ENCODE data around the gene WSB2.

Gene WSB2

DNA sequence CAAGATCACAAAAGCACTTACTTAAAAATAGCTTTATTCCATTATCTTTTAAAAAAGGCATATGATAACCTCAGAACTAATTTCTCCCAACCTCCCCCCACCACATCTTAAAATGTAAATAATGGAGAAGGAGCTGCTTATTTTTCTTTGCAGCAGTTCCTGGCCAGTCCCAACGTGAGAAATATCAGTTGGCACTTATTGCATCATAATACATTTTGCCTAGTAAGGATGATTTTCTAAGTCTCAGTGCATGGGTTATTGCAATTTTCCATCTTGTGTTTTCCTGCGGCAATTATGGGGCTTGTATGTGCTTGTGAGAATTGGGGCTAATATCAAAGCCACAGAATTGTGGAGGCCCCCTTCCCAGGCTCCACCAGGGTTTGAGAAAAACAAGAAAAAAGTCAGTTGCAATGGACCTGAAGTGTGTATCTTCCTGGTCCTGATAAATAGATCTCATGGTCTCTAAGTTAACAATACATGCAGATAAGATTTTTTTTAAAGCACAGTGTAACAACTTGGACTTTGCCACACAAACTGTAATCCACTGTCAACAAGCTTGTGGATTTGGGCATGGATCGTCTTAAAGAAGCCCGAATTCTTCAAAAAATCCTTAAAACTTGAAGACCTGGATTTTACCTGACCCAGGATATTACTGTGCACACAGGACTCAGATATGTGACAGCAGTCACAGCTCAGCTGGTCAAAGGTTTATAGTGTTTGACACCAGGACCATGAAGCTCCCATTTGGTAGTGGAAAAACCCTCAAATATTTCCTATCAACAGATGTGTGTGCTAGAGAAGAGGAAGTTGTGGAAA lies 2.8 kb upstream of the WSB2 start:
- DNase-seq (ENCODE audit: low read depth, low spot score) = no peak
- WGBS (ENCODE audit: insufficient coverage, insufficient read length) = no CpG with 5 or more reads among the region's 4 CpGs
- Histone ChIP-seq H3K9me3 (ENCODE audit: control insufficient read depth, insufficient read depth, low read length) (no peaks in the 10 kb centered on the region), H3K36me3 (ENCODE audit: control insufficient read depth, insufficient read depth, low read length) (peaks cover 6% of the 10 kb centered on the region; the same call in 1 of the 2 replicates), H3K27ac (ENCODE audit: low read length) (no peak overlapping the region), H3K4me3 (ENCODE audit: low read length) (no peak overlapping the region), H3K27me3 (ENCODE audit: control insufficient read depth, insufficient read depth, low read length) (no peaks in the 10 kb centered on the region), H3K4me1 (ENCODE audit: control insufficient read depth, insufficient read depth, low read length) (peaks cover 2% of the 10 kb centered on the region; the same call in 1 of the 2 replicates)

DNA sequence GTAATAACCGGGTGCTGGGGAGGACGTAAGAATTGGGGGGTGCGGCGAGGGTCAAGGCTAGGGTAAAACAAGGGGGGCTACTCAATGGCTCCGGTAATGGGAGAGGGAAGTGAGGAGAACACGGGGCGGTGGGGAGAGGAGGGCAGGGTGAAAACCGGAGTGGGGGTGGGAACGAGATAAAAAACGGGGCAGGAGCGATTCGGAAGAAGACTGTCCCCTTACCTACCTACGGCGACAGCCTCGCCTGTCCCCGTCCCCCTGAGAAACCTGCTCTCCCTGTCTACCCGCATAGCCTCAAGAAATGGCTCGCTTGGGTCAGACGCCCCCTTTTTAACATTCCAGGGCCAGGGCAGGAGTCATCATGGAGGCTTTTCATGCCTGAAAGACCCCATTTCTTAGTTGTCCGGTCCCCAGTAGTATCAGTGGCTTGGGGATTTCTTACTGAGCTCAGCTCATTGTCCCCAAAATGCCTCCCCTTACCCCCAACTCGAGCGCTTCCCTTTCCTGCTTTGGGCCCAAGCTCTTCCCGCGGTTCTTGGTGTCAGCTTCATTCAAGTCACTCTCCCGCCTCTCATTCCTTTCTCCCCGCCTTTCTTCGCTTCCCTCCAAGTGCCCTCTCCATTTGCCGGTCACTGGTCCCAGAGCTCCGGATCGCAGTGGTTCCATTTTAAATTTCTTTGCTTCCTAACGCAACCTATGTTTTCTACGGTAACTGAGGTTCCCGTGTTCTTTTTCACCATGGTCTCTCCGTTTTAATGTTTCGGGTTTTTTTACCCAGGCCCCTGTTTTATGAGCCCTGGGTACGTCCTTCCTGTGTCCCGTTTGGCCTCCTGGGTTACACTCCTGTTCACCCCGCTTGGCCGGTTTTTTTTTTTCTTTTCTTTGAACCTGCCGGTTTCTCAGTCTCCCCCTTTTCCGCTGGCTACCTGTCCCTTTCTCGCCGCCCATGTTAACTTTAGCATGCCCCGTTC lies 1.2 kb upstream of the WSB2 start:
- no CpG with 5 or more reads among the region's 44 CpGs for WGBS (ENCODE audit: insufficient coverage, insufficient read length)
- DNase-seq (ENCODE audit: low read depth, low spot score) = peak; percentile 27
- no peak overlapping the region for H3K27ac ChIP-seq (ENCODE audit: low read length)
- no peaks in the 10 kb centered on the region for H3K9me3 ChIP-seq (ENCODE audit: control insufficient read depth, insufficient read depth, low read length)
- H3K36me3 ChIP-seq (ENCODE audit: control insufficient read depth, insufficient read depth, low read length) = no peaks in the 10 kb centered on the region; the same call in 1 of the 2 replicates
- peak overlapping the region; percentile 67 for H3K4me3 ChIP-seq (ENCODE audit: low read length)
- no peaks in the 10 kb centered on the region for H3K27me3 ChIP-seq (ENCODE audit: control insufficient read depth, insufficient read depth, low read length)
- H3K4me1 ChIP-seq (ENCODE audit: control insufficient read depth, insufficient read depth, low read length) = peaks cover 2% of the 10 kb centered on the region; the same call in 1 of the 2 replicates

DNA sequence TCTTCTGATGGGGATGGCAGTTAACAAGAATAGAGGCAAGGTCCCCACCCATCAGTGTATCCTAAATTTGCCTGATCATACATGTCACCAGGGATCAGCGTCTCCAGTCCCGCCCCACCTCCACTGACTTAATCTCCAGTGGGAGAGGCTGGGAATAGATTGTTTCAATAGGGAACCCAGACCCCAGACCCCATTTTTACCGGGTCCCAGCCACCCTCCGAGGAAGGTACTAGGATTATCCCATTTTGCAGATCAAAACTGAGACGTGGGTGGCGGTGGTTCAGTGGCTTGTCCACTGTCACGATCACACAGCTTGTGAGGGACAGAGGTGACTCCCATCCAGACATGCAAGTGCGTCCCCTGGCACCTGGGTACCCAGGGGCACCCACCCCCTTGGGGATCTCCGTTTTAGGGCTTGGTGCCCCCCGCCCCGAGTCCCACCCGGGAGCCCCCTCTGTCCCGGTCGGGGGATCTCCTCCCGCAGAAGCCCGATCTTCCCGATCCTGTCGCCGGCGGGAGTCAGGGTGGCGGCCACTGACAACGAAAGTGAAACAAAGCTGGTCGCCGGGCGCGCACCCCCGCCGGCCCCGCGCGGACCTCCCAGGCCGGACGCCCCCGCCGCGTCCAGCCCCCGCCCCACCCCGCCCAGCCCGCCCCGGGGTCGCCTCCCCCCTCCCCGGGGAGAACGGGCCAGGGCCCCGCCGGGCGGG lies 523 bp downstream of the WSB2 start:
- no peaks in the 10 kb centered on the region for H3K36me3 ChIP-seq (ENCODE audit: control insufficient read depth, insufficient read depth, low read length)
- H3K4me3 ChIP-seq (ENCODE audit: low read length) = peak overlapping the region; percentile 67
- H3K4me1 ChIP-seq (ENCODE audit: control insufficient read depth, insufficient read depth, low read length) = peaks cover 2% of the 10 kb centered on the region; the same call in 1 of the 2 replicates
- no peaks in the 10 kb centered on the region for H3K9me3 ChIP-seq (ENCODE audit: control insufficient read depth, insufficient read depth, low read length)
- H3K27me3 ChIP-seq (ENCODE audit: control insufficient read depth, insufficient read depth, low read length) = no peaks in the 10 kb centered on the region
- WGBS (ENCODE audit: insufficient coverage, insufficient read length) = no CpG with 5 or more reads among the region's 46 CpGs
- H3K27ac ChIP-seq (ENCODE audit: low read length) = no peak overlapping the region
- DNase-seq (ENCODE audit: low read depth, low spot score) = no peak

DNA sequence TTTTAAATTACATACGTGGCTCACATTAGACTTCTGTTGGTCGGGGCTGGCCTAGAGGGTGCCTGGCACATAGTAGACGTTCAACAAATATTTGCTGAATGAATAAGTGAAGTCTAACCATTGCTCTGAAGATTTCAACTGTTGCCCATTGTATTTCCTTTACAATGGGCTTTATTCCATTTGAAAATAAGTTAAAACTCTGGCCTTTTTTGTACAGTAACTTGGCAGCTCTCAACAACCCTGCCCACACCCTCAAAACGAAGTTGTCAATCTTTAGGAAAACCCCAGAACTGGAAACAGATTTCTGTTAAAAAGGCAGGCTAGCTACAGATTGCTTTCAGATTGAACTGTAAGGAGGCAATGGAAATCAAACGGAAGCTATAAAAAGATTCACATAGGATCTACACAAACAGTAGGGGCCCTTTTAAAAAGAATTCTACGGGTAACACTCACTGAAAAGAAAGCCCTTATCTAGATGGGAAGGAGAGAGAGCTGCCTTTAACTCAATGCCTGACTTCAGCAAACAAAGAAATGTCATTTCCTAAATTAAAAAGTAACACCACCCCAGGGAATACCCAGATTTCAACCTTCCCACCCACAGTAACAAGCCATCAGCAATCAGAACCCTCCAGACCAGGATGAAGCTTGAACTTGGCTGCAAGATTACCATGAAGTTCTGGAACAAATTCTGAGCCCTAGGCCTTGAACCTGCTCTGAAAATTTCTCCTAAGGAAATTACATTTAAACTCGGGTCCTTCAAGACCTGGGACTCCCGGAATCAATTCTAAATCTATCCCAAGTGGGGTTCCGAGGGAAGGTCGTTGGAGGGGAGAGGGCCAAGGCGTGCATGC lies 1.4 kb downstream of the WSB2 start:
- no peak for DNase-seq (ENCODE audit: low read depth, low spot score)
- Histone ChIP-seq H3K36me3 (ENCODE audit: control insufficient read depth, insufficient read depth, low read length) (no peaks in the 10 kb centered on the region), H3K9me3 (ENCODE audit: control insufficient read depth, insufficient read depth, low read length) (no peaks in the 10 kb centered on the region), H3K27ac (ENCODE audit: low read length) (no peak overlapping the region), H3K4me3 (ENCODE audit: low read length) (peak overlapping the region; percentile 67; the same call in 1 of the 2 replicates), H3K4me1 (ENCODE audit: control insufficient read depth, insufficient read depth, low read length) (peaks cover 2% of the 10 kb centered on the region; the same call in 1 of the 2 replicates), H3K27me3 (ENCODE audit: control insufficient read depth, insufficient read depth, low read length) (no peaks in the 10 kb centered on the region)
- WGBS (ENCODE audit: insufficient coverage, insufficient read length) = no CpG with 5 or more reads among the region's 11 CpGs

DNA sequence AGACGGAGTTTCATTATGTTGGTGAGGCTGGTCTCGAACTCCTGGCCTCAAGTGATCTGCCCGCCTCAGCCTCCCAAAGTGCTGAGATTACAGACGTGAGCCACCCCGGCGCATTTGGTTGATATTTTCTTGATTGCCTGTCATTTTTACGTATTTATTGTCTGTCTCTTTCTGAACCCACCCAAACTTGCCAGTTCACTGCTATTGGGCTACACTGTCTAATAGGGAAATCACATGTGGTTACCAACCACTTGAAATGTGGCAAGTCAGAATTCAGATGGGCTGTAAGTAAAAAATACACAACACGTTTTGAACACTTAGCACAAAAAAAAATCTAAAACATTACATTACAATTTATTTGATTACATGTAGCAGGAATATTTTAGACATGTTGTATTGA lies 2.1 kb downstream of the WSB2 start:
- no peak for DNase-seq (ENCODE audit: low read depth, low spot score)
- no peak overlapping the region for H3K4me3 ChIP-seq (ENCODE audit: low read length)
- no peaks in the 10 kb centered on the region for H3K9me3 ChIP-seq (ENCODE audit: control insufficient read depth, insufficient read depth, low read length)
- peaks cover 2% of the 10 kb centered on the region; the same call in 1 of the 2 replicates for H3K4me1 ChIP-seq (ENCODE audit: control insufficient read depth, insufficient read depth, low read length)
- no peak overlapping the region for H3K27ac ChIP-seq (ENCODE audit: low read length)
- WGBS (ENCODE audit: insufficient coverage, insufficient read length) = no CpG with 5 or more reads among the region's 8 CpGs
- H3K27me3 ChIP-seq (ENCODE audit: control insufficient read depth, insufficient read depth, low read length) = no peaks in the 10 kb centered on the region
- no peaks in the 10 kb centered on the region for H3K36me3 ChIP-seq (ENCODE audit: control insufficient read depth, insufficient read depth, low read length)

DNA sequence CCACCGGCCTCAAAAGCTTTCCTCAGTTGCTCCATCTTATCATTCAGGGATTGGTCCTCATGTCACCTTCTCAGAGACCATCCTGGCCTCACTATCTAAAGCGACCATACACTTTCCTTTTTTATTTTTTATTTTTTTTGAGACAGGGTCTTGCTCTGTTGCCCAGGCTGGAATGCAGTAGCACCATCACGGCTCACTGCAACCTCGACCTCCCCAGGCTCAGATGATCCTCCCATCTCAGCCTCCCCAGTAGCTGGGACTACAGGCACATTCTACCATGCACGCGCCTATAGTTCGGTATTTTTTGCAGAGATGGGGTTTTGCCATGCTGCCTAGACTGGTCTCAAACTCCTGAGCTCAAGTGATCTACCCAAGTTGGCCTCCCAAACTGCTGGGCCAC lies 2.8 kb downstream of the WSB2 start:
- H3K27me3 ChIP-seq (ENCODE audit: control insufficient read depth, insufficient read depth, low read length) = no peaks in the 10 kb centered on the region
- no CpG with 5 or more reads among the region's 7 CpGs for WGBS (ENCODE audit: insufficient coverage, insufficient read length)
- no peaks in the 10 kb centered on the region for H3K9me3 ChIP-seq (ENCODE audit: control insufficient read depth, insufficient read depth, low read length)
- no peak overlapping the region for H3K27ac ChIP-seq (ENCODE audit: low read length)
- no peaks in the 10 kb centered on the region for H3K36me3 ChIP-seq (ENCODE audit: control insufficient read depth, insufficient read depth, low read length)
- H3K4me3 ChIP-seq (ENCODE audit: low read length) = no peak overlapping the region
- DNase-seq (ENCODE audit: low read depth, low spot score) = no peak
- H3K4me1 ChIP-seq (ENCODE audit: control insufficient read depth, insufficient read depth, low read length) = no peaks in the 10 kb centered on the region

DNA sequence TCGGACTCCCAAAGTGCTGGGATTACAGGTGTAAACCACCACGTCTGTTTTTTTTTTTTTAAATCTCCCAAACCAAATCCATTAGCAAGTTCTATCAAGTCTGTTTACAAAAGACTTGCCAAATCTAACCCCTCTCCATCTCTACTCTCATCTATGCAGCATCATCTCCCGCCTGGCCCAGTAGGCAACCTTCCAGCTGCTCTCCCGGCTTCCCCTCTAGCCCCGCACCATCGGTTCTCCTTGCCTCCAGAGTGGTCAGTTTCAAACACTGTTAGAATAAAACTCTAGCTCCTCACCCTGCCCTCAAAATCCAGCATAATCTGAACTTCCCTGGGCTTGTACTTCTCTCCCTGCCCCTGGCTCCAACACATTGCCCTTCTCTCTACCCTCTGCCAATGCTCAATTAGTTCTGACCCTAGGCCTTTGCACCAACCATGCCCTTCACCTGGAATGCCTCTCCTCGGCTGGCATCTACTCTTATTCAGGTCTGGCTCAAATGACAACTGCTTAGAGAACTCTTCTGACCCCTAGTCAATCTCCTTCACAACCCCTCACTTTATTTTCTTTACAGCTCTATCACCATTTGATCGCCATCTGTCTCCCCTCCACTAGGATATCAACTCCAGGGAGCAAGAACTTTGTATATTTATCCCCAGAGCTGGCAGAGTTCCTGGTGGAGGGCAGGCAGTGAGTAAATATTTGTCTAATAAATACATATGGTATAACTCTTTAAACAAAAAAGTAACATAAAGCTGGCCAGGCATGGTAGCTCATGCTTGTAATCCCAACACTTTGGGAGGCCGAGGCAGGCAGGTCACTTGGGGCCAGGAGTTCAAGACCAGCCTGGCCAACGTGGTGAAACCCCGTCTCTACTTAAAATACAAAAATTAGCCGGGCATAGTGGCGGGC lies 4.9 kb downstream of the WSB2 start:
- Histone ChIP-seq H3K4me1 (ENCODE audit: control insufficient read depth, insufficient read depth, low read length) (no peaks in the 10 kb centered on the region), H3K27ac (ENCODE audit: low read length) (no peak overlapping the region)
- no CpG with 5 or more reads among the region's 13 CpGs for WGBS (ENCODE audit: insufficient coverage, insufficient read length)

DNA sequence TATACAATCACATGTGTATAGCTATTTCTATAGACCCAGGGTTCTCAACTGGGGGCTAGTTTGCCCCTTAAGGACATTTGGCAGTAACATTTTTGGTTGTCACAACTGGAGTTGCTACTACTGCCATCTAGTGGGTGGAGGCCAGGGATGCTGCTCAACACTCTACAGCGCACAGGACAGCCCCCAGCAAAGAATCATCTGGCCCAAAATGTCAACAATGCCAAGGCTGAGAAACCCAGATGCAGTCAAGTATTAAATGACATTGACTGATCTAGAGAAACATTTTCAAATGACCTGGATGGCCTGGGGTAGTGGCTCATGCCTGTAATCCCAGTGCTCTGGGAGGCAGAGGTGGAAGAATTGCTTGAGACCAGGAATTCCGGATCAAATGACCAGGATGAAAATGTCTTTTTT lies 5.8 kb downstream of the WSB2 start:
- Histone ChIP-seq H3K36me3 (ENCODE audit: control insufficient read depth, insufficient read depth, low read length) (peaks cover 2% of the 10 kb centered on the region; the same call in 1 of the 2 replicates), H3K4me3 (ENCODE audit: low read length) (no peak overlapping the region), H3K27me3 (ENCODE audit: control insufficient read depth, insufficient read depth, low read length) (no peaks in the 10 kb centered on the region), H3K9me3 (ENCODE audit: control insufficient read depth, insufficient read depth, low read length) (no peaks in the 10 kb centered on the region), H3K27ac (ENCODE audit: low read length) (no peak overlapping the region), H3K4me1 (ENCODE audit: control insufficient read depth, insufficient read depth, low read length) (no peaks in the 10 kb centered on the region)
- WGBS (ENCODE audit: insufficient coverage, insufficient read length) = no CpG with 5 or more reads among the region's 2 CpGs
- peak; percentile 72 for DNase-seq (ENCODE audit: low read depth, low spot score)

More for the DNA sequence above, 4.9 kb downstream of the WSB2 start:
- no peaks in the 10 kb centered on the region for H3K36me3 ChIP-seq (ENCODE audit: control insufficient read depth, insufficient read depth, low read length)
- no peaks in the 10 kb centered on the region for H3K27me3 ChIP-seq (ENCODE audit: control insufficient read depth, insufficient read depth, low read length)
- no peak for DNase-seq (ENCODE audit: low read depth, low spot score)
- H3K4me3 ChIP-seq (ENCODE audit: low read length) = no peak overlapping the region
- H3K9me3 ChIP-seq (ENCODE audit: control insufficient read depth, insufficient read depth, low read length) = no peaks in the 10 kb centered on the region
